HCT116 (cell line): ENCODE results near the gene SESN3. TPM values are rescaled to one million over a fixed set of nuclear protein-coding genes. Genes with fewer than 3 reads are reported as not detected.

ENCODE experiments used
- ATAC-seq: fragments of 200-7000 bp; cut with Tn5 transposase; 2 replicates; pipeline ENCODE4 v1.9.1; 2020; ENCODE audit warnings: mild to moderate bottlenecking, moderate library complexity
- BruUV-seq: library from RNA; stranded (reverse); fragments of 400-500 nt; replicated peaks from 2 replicates; lab custom pipeline; 2021; lab: Mats Ljungman, UMichigan
- CTCF ChIA-PET: fragments of 300-600 bp; sonication (Branson Sonifier 250); formaldehyde crosslinking; loops from one replicate; lab custom pipeline; 2021; ENCODE audit warnings: antibody characterized with exemption; lab: Charles Lee
- POLR2A ChIA-PET: fragments of 300-600, 350-600 bp; sonication (Branson Sonifier 250); formaldehyde crosslinking; loops from one replicate; lab custom pipeline; 2021; ENCODE audit warnings: antibody characterized with exemption; lab: Charles Lee
- RAD21 ChIA-PET, 2 experiments: fragments of 300-600 bp; sonication (Branson Sonifier 250); formaldehyde crosslinking; loops; one replicate each; lab custom pipeline; 2023; ENCODE audit warnings: low total read pairs in 2 of 2; ENCODE audit not compliant: uncharacterized antibody in 2 of 2, unreplicated experiment in 2 of 2, low non-redundant PET in 1 of 2; lab: Charles Lee
- DNase-seq: peaks from one replicate; pipeline ENCODE4 v3.0.0-alpha.2; 2010; ENCODE audit warnings: low read depth, low spot score
- H2AFZ ChIP-seq: fragments of 200-600 bp; shearing (Covaris generic), sonication (generic); 2 replicates; pipeline ENCODE4 v1.6.1; 2017; ENCODE audit warnings: low read depth, mixed run types, mixed read lengths, antibody characterized with exemption, low read length; ENCODE audit not compliant: poor library complexity, severe bottlenecking
- H3K27ac ChIP-seq: 2 replicates; pipeline ENCODE4 v1.5.1; 2012; ENCODE audit warnings: low read depth, low read length
- H3K27me3 ChIP-seq: fragments of 200-600 bp; sonication (generic); 2 replicates; pipeline ENCODE4 v1.6.1; 2016; ENCODE audit warnings: mixed run types, low read length, mixed read lengths; ENCODE audit not compliant: insufficient read depth
- H3K36me3 ChIP-seq, 2 experiments: fragments of 200-500 bp in 1 of 2; fragments of 200-600 bp in 1 of 2; sonication (Bioruptor generic) in 1 of 2; sonication (generic) in 1 of 2; 2 replicates each; pipeline versions ENCODE4 v1.5.1 to v1.6.1; 2014 to 2016; ENCODE audit warnings: low read length in 2 of 2, inconsistent platforms in 1 of 2, mixed read lengths in 1 of 2, mixed run types in 1 of 2; ENCODE audit not compliant: insufficient read depth in 2 of 2, control insufficient read depth in 1 of 2
- H3K4me1 ChIP-seq, 2 experiments: fragments of 200-600 bp in 1 of 2; sonication (generic) in 1 of 2; 2 replicates each; pipeline versions ENCODE4 v1.5.1 to v1.6.1; 2012 to 2017; ENCODE audit warnings: low read length in 2 of 2, inconsistent platforms in 1 of 2, mild to moderate bottlenecking in 1 of 2, mixed read lengths in 1 of 2, mixed run types in 1 of 2, moderate library complexity in 1 of 2; ENCODE audit not compliant: insufficient read depth in 2 of 2, control insufficient read depth in 1 of 2
- H3K4me2 ChIP-seq: fragments of 200-600 bp; sonication (generic); 2 replicates; pipeline ENCODE4 v1.6.1; 2017; ENCODE audit warnings: mixed run types, low read length, mixed read lengths
- H3K4me3 ChIP-seq, 2 experiments: fragments of 200-600 bp in 1 of 2; sonication (generic) in 1 of 2; replicated peaks in 1 of 2; 2 replicates each; pipeline ENCODE4 v1.5.1; 2011 to 2016; ENCODE audit warnings: low read length in 2 of 2, control low read depth in 1 of 2, low read depth in 1 of 2, mild to moderate bottlenecking in 1 of 2, mixed read lengths in 1 of 2, mixed run types in 1 of 2
- H3K79me2 ChIP-seq: fragments of 200-600 bp; sonication (generic); 2 replicates; pipeline ENCODE4 v1.6.1; 2017; ENCODE audit warnings: mild to moderate bottlenecking, mixed run types, low read length, moderate library complexity, mixed read lengths; ENCODE audit not compliant: insufficient read depth
- H3K9ac ChIP-seq: fragments of 200-600 bp; sonication (generic); 2 replicates; pipeline ENCODE4 v1.6.1; 2016; ENCODE audit warnings: low read length, mixed read lengths
- H3K9me2 ChIP-seq: fragments of 200-600 bp; sonication (generic), shearing (Covaris generic); 2 replicates; pipeline ENCODE4 v1.6.1; 2017; ENCODE audit warnings: mixed run types, mild to moderate bottlenecking, moderate library complexity; ENCODE audit not compliant: insufficient read depth
- H3K9me3 ChIP-seq, 2 experiments: fragments of 200-500 bp in 1 of 2; fragments of 200-600 bp in 1 of 2; sonication (Bioruptor generic) in 1 of 2; sonication (generic) in 1 of 2; 2 replicates each; pipeline ENCODE4 v1.6.1; 2014 to 2017; ENCODE audit warnings: low read length in 2 of 2, mixed read lengths in 2 of 2, inconsistent platforms in 1 of 2, low read depth in 1 of 2, mild to moderate bottlenecking in 1 of 2, mixed run types in 1 of 2, moderate library complexity in 1 of 2; ENCODE audit not compliant: control insufficient read depth in 1 of 2, insufficient read depth in 1 of 2
- H4K20me1 ChIP-seq: fragments of 200-600 bp; sonication (generic), shearing (Covaris generic); 2 replicates; pipeline ENCODE4 v1.6.1; 2017; ENCODE audit warnings: mixed run types, mild to moderate bottlenecking, moderate library complexity; ENCODE audit not compliant: insufficient read depth
- ATF3 ChIP-seq: IDR thresholded peaks from 2 replicates; pipeline ENCODE4 v1.6.1; 2012
- CBX3 ChIP-seq: IDR thresholded peaks from 2 replicates; pipeline ENCODE4 v1.6.1; 2012; ENCODE audit warnings: low read depth
- ELF1 ChIP-seq: IDR thresholded peaks from 2 replicates; pipeline ENCODE4 v1.6.1; 2012; ENCODE audit warnings: low read depth, borderline replicate concordance
- FOSL1 ChIP-seq: IDR thresholded peaks from 2 replicates; pipeline ENCODE4 v1.6.1; 2012; ENCODE audit warnings: low read depth
- JUND ChIP-seq: IDR thresholded peaks from 2 replicates; pipeline ENCODE4 v1.6.1; 2012
- RAD21 ChIP-seq: IDR thresholded peaks from 2 replicates; pipeline ENCODE4 v1.6.1; 2012; ENCODE audit warnings: low read depth, mild to moderate bottlenecking
- SIN3A ChIP-seq: IDR thresholded peaks from 2 replicates; pipeline ENCODE4 v1.6.1; 2012; ENCODE audit warnings: low read depth
- SP1 ChIP-seq: IDR thresholded peaks from 2 replicates; pipeline ENCODE4 v1.6.1; 2012; ENCODE audit warnings: low read depth
- SRF ChIP-seq: IDR thresholded peaks from 2 replicates; pipeline ENCODE4 v1.6.1; 2012; ENCODE audit warnings: low read depth
- ZNF274 ChIP-seq: fragments of 200-500 bp; sonication (Bioruptor generic); IDR thresholded peaks from 2 replicates; pipeline ENCODE4 v1.6.1; 2014; ENCODE audit warnings: mild to moderate bottlenecking, low read depth, low read length, inconsistent platforms
- intact Hi-C: fragments of 100-400 bp; cut with micrococcal nuclease; formaldehyde crosslinking; loops from 2 replicates; pipeline ENCODE4 v1.10.0; 2022
- total RNA-seq: library from RNA; stranded (reverse); gene quantifications from one replicate; pipeline ENCODE4 v1.2.1, GENCODE V29; 2021; ENCODE audit not compliant: unreplicated experiment
- TF ChIP-seq, protein P1 (sequence below), 3 experiments: fragments of 200-600 bp in 1 of 3; sonication (generic) in 1 of 3; IDR thresholded peaks in 2 of 3; conservative IDR thresholded peaks in 1 of 3; 2 replicates each; pipeline ENCODE4 v1.5.1; 2012 to 2017; ENCODE audit warnings: low read depth in 2 of 3, low read length in 2 of 3, antibody characterized with exemption in 1 of 3, borderline replicate concordance in 1 of 3, control low read depth in 1 of 3, mild to moderate bottlenecking in 1 of 3, mixed read lengths in 1 of 3, mixed run types in 1 of 3, moderate library complexity in 1 of 3; ENCODE audit not compliant: insufficient read depth in 1 of 3

Gene SESN3
- total RNA-seq, 1 experiment from 2014 or later = 4.2 TPM

DNA sequence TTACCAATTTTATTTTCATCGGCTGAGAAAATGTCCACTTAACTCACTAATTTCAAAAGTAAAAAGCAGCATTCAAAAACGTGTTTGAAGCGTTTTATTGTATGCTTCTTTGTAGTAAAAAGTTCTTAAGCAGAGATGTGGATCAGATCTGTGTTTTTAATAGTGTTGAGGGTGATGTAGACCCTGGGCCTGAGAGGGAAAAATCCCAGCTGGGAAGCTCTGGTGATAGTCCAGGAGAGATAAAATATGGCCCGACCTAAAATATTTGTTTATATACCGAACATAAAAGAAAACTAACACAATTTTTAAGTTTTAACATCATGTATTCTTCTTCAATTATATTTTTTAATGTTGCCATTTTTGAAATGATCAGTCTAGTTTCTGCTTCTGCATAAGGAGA lies 35.2 kb downstream of the SESN3 start (continued):
- no peak for TF ChIP-seq ATF3
- TF ChIP-seq SIN3A = no peak

DNA sequence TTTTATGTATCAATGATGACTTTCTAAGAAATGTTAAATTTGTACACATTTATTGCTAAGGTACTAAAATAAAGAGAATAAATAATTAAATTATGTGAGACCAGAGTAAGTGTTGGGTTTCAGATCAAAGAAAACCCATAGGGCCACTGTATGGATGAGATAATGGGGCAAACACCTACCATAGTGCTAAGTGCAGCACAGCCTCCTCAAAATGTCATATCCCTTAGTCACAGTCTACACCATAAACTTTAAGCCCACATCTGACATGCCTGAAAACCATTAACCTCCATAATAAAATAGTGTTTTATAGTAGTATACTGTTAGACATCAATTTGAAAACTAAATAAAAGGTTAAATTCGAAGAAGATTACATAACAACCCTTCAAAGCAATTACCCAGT lies 37.5 kb downstream of the SESN3 start:
- no TSS peak for BruUV-seq
- H3K4me1 ChIP-seq = no peaks in the 10 kb centered on the region
- intact Hi-C loops = no loop called here
- RAD21 ChIA-PET = no interaction called here
- H3K9me2 ChIP-seq = no peaks in the 10 kb centered on the region
- ATAC-seq (no peak), DNase-seq (no peak)
- H3K9ac ChIP-seq = no peak overlapping the region
- H3K27ac ChIP-seq = no peak overlapping the region
- TF ChIP-seq SP1 (no peak), RAD21 (no peak), ATF3 (no peak), JUND (no peak), SIN3A (no peak), ELF1 (no peak), FOSL1 (no peak), SRF (no peak), CBX3 (no peak), ZNF274 (no peak)
- TF ChIP-seq, protein P1, sequence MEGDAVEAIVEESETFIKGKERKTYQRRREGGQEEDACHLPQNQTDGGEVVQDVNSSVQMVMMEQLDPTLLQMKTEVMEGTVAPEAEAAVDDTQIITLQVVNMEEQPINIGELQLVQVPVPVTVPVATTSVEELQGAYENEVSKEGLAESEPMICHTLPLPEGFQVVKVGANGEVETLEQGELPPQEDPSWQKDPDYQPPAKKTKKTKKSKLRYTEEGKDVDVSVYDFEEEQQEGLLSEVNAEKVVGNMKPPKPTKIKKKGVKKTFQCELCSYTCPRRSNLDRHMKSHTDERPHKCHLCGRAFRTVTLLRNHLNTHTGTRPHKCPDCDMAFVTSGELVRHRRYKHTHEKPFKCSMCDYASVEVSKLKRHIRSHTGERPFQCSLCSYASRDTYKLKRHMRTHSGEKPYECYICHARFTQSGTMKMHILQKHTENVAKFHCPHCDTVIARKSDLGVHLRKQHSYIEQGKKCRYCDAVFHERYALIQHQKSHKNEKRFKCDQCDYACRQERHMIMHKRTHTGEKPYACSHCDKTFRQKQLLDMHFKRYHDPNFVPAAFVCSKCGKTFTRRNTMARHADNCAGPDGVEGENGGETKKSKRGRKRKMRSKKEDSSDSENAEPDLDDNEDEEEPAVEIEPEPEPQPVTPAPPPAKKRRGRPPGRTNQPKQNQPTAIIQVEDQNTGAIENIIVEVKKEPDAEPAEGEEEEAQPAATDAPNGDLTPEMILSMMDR (IDR thresholded peaks at IDR 0.05 in 2 of 3, conservative IDR thresholded peaks at IDR 0.05 in 1 of 3; ENCODE audit: borderline replicate concordance in 1 of 3, insufficient read depth in 1 of 3, low read depth in 2 of 3, low read length in 2 of 3) = no peak
- H3K79me2 ChIP-seq = no peaks in the 10 kb centered on the region
- no peak overlapping the region for H2AFZ ChIP-seq
- H3K4me2 ChIP-seq = no peak overlapping the region
- no peaks in the 10 kb centered on the region for H4K20me1 ChIP-seq
- H3K4me3 ChIP-seq = no peak overlapping the region
- no peaks in the 10 kb centered on the region for H3K9me3 ChIP-seq
- H3K27me3 ChIP-seq = no peaks in the 10 kb centered on the region
- CTCF ChIA-PET = no interaction called here
- POLR2A ChIA-PET = no interaction called here
- no peaks in the 10 kb centered on the region for H3K36me3 ChIP-seq
